Ascending aorta (tissue), 2 donors: ENCODE measurements around the gene SAP30L. TPM values are rescaled to one million over a fixed set of nuclear protein-coding genes. Genes with fewer than 3 reads are reported as not detected.

Experiments used
- DNase-seq, 2 donors: peaks; one replicate each; pipeline ENCODE4 v3.0.0-alpha.2; 2019; ENCODE audit warnings: low spot score in 2 of 2
- H3K27ac ChIP-seq, 2 donors: fragments of 200-600 bp; sonication (generic); one replicate each; pipeline ENCODE4 v1.5.1; 2016 to 2017; ENCODE audit warnings: mild to moderate bottlenecking in 1 of 2
- H3K27me3 ChIP-seq: fragments of 200-600 bp; sonication (generic); one replicate; pipeline ENCODE4 v1.5.1; 2017
- H3K36me3 ChIP-seq, 2 donors: fragments of 200-600 bp; sonication (generic); one replicate each; pipeline ENCODE4 v1.5.1; 2016
- H3K4me1 ChIP-seq, 2 donors: fragments of 200-600 bp; sonication (generic); one replicate each; pipeline ENCODE4 v1.5.1; 2016 to 2017; ENCODE audit warnings: mild to moderate bottlenecking in 1 of 2
- H3K4me3 ChIP-seq, 2 donors: fragments of 200-600 bp; sonication (generic); one replicate each; pipeline ENCODE4 v1.5.1; 2016 to 2017; ENCODE audit warnings: mild to moderate bottlenecking in 1 of 2
- H3K9me3 ChIP-seq, 2 donors: fragments of 200-600 bp; sonication (generic); one replicate each; pipeline ENCODE4 v1.5.1; 2016
- intact Hi-C: fragments of 100-400 bp; cut with DNase I; formaldehyde crosslinking; loops from one replicate; pipeline ENCODE4 v1.15.1; 2023
- total RNA-seq: library from RNA; depleted of rRNA; stranded (reverse); fragments of >200 nt; gene quantifications from one replicate; pipeline ENCODE4 v1.1.0, GENCODE V29; 2016
- TF ChIP-seq, protein P1 (sequence below), 3 experiments: fragments of 200-600 bp in 2 of 3; fragments of 450-650 bp in 1 of 3; sonication (generic) in 2 of 3; IDR thresholded peaks; one replicate each; pipeline ENCODE4 v1.5.1; 2016 to 2019; ENCODE audit warnings: antibody characterized with exemption in 3 of 3, mild to moderate bottlenecking in 1 of 3, moderate library complexity in 1 of 3

SAP30L gene
- total RNA-seq, 1 donor from 2014 or later = 36.5 TPM

DNA sequence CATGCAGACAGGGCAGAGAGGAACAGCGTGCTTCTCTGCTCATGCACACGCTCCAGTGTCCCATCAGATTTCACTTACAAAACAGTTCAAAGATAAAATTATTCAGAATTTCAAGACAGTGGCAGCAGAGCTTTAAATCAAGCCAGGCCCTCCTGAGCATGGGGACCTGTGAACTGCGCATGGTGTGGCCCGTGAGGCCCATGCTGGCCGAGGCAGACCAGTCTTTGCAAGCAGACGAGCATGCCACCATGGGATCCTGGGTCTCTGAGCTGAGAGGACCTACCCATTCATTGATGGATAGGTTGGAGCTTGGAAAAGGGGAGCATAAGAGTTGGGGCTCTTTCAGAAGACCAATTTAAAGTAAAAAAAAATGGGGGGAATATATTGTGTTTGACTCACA lies 35.0 kb upstream of the SAP30L start:
- TF ChIP-seq, protein P1, sequence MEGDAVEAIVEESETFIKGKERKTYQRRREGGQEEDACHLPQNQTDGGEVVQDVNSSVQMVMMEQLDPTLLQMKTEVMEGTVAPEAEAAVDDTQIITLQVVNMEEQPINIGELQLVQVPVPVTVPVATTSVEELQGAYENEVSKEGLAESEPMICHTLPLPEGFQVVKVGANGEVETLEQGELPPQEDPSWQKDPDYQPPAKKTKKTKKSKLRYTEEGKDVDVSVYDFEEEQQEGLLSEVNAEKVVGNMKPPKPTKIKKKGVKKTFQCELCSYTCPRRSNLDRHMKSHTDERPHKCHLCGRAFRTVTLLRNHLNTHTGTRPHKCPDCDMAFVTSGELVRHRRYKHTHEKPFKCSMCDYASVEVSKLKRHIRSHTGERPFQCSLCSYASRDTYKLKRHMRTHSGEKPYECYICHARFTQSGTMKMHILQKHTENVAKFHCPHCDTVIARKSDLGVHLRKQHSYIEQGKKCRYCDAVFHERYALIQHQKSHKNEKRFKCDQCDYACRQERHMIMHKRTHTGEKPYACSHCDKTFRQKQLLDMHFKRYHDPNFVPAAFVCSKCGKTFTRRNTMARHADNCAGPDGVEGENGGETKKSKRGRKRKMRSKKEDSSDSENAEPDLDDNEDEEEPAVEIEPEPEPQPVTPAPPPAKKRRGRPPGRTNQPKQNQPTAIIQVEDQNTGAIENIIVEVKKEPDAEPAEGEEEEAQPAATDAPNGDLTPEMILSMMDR (IDR thresholded peaks at IDR 0.05) = no peak
- H3K27me3 ChIP-seq = no peaks in the 10 kb centered on the region
- DNase-seq = peak in 1 of 2 donors; percentile 51
- H3K4me3 ChIP-seq = no peak overlapping the region
- H3K27ac ChIP-seq = no peak overlapping the region
- H3K9me3 ChIP-seq = no peaks in the 10 kb centered on the region
- peaks cover 18 to 43% of the 10 kb centered on the region in 2 donors for H3K36me3 ChIP-seq
- intact Hi-C loops = no loop called here
- H3K4me1 ChIP-seq = no peaks in the 10 kb centered on the region

DNA sequence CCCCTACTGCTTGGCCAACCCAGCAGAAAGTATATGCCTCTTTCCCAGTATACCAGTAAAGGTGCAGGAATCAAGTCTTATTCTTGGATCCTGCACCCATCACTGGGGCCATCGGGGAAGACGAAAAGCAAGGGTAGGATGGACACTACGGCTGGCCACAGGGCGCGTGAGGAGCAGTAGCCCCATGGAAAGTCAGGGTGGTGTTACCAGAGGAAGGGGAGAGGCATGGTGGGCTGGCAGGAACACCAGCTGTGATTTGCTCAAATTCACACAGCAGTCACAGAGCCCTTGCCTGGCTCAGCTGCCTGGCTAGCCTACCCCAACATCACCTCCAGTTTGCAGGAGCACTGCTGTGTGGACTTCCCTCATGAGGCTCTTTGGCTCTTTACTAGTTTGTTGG lies 34.5 kb upstream of the SAP30L start:
- peaks cover 18 to 48% of the 10 kb centered on the region in 2 donors for H3K36me3 ChIP-seq
- no peak for DNase-seq
- H3K4me1 ChIP-seq = no peaks in the 10 kb centered on the region
- intact Hi-C loops = no loop called here
- TF ChIP-seq, protein P1 (IDR thresholded peaks at IDR 0.05) = no peak
- no peaks in the 10 kb centered on the region for H3K27me3 ChIP-seq
- no peaks in the 10 kb centered on the region for H3K9me3 ChIP-seq
- H3K4me3 ChIP-seq = no peak overlapping the region
- H3K27ac ChIP-seq = no peak overlapping the region

DNA sequence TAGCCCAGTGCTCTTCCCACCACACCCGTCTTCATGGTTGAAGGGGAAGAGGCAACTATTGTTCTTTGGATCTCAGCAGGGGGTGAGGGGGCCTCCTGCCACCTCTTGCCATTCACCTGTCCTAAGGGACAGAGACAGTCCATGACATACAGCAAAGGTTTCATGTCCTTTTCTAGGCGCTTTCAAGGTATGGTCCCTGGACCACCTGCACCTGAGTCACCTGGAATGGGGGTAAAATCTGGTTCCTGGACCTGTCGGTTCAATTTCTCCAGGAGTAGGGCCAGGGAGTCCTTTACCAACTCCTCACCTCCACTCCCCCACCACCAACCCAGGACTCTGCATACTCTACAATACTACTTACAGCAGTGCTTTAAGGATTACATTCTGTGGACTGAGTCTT lies 33.5 kb upstream of the SAP30L start:
- H3K4me3 ChIP-seq = no peak overlapping the region
- peaks cover 24 to 56% of the 10 kb centered on the region in 2 donors for H3K36me3 ChIP-seq
- intact Hi-C loops = no loop called here
- no peaks in the 10 kb centered on the region for H3K27me3 ChIP-seq
- TF ChIP-seq, protein P1 (IDR thresholded peaks at IDR 0.05) = no peak
- DNase-seq = no peak
- no peaks in the 10 kb centered on the region for H3K4me1 ChIP-seq
- H3K27ac ChIP-seq = no peak overlapping the region
- H3K9me3 ChIP-seq = no peaks in the 10 kb centered on the region

DNA sequence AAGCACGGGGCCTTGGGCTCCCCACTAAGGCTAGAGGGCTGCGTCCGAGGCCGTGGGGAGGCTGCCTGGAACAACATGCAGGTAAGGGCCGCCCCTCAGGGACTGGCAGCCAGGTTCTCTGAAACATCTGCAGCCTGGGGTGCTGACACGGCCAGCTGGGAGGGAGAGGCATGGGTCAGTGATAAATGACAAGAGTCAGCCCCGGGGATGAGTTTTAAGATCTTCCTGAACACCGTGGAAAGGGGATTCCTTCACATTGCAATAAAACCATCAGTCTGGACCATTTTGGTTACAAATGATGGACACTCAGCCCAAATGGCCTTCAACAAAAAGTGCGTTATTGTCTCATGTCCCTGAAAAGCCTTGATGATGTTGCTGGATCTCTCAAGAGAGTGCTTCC lies 32.9 kb upstream of the SAP30L start:
- Histone ChIP-seq H3K9me3 (no peaks in the 10 kb centered on the region), H3K27ac (no peak overlapping the region), H3K27me3 (no peaks in the 10 kb centered on the region), H3K4me1 (no peaks in the 10 kb centered on the region), H3K36me3 (peaks cover 24 to 62% of the 10 kb centered on the region in 2 donors), H3K4me3 (no peak overlapping the region)
- TF ChIP-seq, protein P1 (IDR thresholded peaks at IDR 0.05) = no peak
- DNase-seq = no peak
- intact Hi-C loops = no loop called here

DNA sequence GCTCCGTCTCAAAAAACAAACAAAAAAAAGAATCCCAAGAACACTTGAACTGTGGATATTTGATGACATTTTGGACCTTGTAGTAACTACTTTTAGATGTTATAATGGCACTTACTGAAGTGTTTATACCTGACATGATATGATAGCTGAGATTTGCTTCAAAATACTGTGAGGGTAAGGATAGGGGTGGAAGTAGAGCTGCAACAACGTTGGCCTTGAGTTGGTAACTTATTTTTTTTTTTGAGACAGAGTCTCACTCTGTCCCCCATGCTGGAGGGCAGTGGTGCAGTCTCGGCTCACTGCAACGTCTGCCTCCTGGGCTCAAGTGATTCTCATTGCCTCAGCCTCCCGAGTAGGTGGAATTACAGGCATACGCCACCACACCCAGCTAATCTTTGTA lies 30.7 kb upstream of the SAP30L start:
- intact Hi-C loops = no loop called here
- Histone ChIP-seq H3K27ac (no peak overlapping the region), H3K4me3 (no peak overlapping the region), H3K4me1 (no peaks in the 10 kb centered on the region), H3K36me3 (peaks cover 24 to 68% of the 10 kb centered on the region in 2 donors), H3K9me3 (no peaks in the 10 kb centered on the region), H3K27me3 (no peaks in the 10 kb centered on the region)
- DNase-seq = no peak
- TF ChIP-seq, protein P1 (IDR thresholded peaks at IDR 0.05) = no peak

DNA sequence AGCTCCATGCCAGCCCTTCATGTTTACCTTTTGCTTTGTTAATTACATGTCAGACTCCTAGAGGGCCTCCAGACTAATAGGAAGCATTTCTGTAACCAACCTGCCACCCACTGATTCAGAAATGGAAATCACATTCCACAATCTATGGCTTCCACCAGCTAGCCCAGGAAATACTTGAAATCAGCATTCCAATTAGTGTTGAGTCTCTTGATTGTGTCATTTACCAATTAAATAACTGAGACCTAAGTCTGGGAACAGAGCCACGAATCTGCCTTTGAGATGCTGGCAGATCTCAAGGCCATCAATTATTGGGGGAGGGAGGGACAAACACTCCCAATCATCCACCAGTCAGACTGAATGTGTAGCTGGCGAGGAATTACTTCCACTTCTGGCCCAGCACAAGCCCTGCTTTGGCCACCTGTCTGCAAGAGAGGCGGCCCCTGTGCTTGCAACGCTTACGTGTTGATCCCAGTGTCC lies 27.4 kb upstream of the SAP30L start:
- DNase-seq = no peak
- Histone ChIP-seq H3K27ac (no peak overlapping the region), H3K9me3 (no peaks in the 10 kb centered on the region), H3K4me1 (no peaks in the 10 kb centered on the region), H3K27me3 (no peaks in the 10 kb centered on the region), H3K36me3 (peaks cover 6 to 36% of the 10 kb centered on the region in 2 donors), H3K4me3 (no peak overlapping the region)
- TF ChIP-seq, protein P1 (IDR thresholded peaks at IDR 0.05) = no peak
- intact Hi-C loops = no loop called here
